GM12872 (cell line): ENCODE data around the gene TPM4.

Experiments
- TF ChIP-seq, protein P1 (sequence below): IDR thresholded peaks from 3 replicates; pipeline ENCODE4 v1.5.1; 2011; ENCODE audit warnings: low read depth, mild to moderate bottlenecking, low read length, moderate library complexity; ENCODE audit not compliant: insufficient read depth

The TPM4 gene

DNA sequence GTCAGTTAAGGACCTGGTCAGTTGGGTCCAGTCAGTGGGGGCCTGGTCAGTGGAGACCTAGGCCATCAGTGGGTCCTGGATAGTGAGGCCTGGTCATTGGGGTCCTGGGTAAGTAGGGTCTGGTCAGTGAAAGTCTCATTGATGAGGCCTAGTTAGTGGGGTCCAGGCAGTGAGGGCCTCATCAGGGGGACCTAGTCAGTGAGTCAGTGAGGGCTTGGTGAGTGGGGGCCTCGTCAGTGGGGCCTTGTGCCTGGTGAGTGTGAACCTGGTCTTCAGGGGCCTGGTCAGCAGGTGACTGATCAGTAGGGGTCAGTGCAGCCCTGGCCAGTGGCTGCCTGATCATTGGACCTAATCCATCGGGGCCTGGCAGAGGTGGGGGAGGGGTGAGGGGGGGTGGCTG is 42.6 kb upstream of the TPM4 start:
- TF ChIP-seq, protein P1, sequence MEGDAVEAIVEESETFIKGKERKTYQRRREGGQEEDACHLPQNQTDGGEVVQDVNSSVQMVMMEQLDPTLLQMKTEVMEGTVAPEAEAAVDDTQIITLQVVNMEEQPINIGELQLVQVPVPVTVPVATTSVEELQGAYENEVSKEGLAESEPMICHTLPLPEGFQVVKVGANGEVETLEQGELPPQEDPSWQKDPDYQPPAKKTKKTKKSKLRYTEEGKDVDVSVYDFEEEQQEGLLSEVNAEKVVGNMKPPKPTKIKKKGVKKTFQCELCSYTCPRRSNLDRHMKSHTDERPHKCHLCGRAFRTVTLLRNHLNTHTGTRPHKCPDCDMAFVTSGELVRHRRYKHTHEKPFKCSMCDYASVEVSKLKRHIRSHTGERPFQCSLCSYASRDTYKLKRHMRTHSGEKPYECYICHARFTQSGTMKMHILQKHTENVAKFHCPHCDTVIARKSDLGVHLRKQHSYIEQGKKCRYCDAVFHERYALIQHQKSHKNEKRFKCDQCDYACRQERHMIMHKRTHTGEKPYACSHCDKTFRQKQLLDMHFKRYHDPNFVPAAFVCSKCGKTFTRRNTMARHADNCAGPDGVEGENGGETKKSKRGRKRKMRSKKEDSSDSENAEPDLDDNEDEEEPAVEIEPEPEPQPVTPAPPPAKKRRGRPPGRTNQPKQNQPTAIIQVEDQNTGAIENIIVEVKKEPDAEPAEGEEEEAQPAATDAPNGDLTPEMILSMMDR: no peak

DNA sequence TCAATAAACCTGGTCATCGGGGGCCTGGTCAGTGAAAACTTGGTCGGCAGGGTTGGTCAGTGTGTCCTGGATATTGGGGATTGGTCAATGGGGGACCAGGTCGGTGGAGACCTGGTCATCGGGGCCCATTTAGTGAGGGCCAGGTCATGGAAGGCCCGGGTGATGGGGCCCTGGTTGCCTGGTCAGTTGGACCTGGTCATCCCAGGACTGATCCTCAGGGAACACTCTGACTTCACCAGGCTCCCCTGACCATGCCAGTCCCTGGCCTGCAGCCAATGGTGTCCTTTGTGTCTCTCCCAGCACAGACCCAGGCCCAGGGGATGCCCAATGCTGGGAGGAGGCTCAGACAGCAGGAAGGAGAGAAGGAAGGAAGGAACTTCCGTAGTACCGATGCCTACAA is 42.1 kb upstream of the TPM4 start:
- TF ChIP-seq, protein P1: no peak

DNA sequence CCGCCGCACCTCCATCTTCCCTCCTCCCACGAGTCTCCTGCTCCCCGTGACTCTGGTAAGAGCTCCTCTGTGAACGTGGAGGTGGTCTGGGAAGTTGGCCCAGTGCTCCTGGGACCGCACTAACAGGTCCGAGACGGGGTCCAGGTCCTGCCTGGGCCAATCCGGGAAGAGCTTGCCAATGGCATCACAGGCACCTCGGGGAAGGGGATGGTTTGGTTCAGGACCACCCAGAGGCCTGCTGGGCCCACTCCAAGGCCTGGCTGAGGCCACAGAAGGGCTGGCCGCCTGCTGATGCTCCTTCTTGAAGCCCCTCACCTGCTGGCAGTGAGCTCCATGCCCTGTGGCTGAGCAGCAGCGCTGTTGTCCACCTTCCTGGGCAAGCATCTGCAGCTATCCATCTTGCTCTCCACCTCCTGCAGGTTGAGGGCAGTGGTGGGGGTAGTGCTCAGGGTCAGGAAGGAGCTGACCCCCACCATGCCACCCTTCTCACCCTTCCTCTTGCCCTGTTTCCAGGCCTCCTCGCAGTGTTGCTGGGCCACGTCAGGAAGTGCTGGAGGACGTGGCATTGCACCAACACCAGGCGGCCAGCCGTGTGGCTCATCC is 41.2 kb upstream of the TPM4 start:
- TF ChIP-seq, protein P1: no peak

DNA sequence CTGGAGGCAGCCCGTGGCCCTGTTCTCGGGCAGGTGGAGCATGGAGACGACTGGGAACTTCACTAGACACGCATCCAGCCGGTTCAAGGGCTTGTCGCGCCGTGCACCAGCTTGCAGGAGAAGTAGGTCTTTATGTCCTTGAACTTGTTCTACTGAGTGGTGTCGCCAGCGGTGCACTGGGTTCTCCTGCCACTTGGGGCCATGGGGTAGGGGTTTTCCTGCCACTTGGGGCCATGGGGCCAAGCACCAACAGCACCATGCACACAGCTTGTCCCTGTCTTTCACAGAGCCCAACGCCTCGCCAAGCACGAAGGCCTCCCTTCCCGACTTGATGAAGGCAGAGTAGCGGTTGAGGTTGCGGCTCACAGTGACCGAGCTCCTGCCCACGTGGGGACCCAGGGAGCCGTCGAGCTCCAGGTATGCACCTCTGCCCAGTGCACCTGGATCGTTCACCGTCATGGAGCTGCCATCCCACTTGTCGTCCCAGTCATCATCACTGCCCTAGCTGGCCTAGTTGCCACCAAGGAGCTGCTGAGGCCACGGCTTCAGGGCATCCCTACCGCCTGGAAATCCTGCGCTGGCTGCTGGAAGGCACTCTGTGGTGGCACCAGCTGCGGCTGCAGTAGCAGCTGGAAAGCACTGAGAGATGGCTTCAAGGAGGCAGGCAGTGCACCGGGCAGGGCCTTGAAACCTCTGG is 40.5 kb upstream of the TPM4 start:
- TF ChIP-seq, protein P1: no peak

DNA sequence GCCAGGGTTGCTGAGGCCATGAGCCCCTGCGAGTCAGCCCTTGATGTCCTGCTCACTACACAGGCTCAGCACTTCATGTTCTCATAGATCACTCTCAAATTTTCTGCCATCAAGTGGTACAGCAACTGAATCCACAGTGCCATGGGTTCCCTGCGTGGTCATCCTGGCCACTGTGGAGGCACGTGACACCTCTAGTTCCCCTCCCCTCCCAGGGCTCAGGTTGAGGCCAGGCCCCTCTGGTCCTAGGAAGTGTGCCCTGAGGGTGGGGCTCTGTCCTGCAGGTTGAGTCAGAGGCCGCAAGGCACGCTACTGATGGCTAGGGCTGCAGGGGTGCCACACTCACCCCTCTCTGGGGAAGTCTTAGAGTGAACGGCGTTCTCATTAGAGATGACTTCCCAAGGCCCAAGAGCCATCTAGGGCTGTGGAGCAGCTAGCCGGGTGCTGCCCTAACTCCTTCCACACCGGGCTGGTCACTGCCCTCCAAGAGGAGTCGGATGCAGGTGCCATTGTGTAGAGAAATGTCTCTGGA is 39.8 kb upstream of the TPM4 start:
- TF ChIP-seq, protein P1: no peak

DNA sequence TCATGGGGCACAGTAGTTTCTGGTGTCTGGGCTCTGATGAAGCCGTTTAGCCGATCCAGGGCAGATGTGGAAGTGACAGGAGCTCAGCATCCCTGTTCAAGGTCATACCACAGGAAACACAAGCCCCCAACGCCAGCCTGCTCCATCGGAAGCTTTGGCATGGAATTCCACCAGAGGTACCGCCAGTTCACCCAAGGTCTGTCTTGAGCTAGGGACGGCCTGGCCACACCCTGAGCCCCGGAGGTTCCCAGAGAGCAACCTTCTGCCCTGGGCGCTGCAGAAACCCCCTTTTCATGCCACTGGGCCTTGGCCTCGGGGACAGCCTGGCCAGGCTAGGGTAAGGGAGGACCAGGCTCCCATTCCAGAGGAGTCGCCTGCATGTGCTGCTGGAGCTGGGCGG is 39.4 kb upstream of the TPM4 start:
- TF ChIP-seq, protein P1: no peak

DNA sequence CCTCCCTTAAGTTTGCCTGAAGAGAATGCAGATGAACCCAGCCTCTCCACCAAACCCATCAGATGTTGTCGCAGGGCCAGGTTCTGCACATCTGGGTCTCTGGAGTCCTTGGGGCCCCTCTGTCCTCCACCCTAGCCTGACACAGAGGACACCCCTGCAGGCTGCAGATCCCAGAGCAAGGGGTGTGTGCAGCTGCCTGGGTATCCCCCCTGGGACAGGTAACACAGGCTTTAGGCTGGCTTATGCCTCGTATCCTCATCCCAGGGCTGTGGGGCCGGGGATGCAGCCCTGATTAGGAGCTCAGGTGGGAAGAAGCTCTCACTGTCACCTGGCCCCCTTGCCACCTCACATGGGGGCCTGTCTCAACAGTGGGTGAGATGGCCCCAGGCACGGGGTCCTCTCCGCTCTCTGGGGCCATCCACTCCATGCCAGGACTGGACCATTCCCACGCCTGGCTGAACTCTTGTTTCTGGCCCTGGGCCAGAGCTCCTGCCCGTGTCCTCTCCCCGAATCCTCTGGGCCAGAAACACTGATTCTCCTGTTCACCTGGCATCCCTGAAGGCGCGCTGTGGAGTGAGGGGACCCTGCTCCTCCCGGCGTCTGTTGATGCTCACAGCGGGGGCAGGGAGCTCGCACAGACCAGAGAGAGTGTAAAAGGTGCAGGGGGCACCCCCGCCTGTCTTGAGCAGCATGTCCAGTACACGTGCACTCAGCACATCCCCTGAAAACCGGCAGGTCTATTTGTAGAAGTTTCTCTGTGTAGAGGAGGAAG is 38.7 kb upstream of the TPM4 start:
- TF ChIP-seq, protein P1: no peak
